ENCODE results near the gene PNCK. TPM values are rescaled to one million over a fixed set of nuclear protein-coding genes. Genes with fewer than 3 reads are reported as not detected.
A peak's percentile ranks its signal among the peaks of the same experiment; 100 is the strongest.

Gene PNCK
- total and polyA plus RNA-seq, 4 donors: 0.44 to 0.77 (median 0.67) TPM

DNA sequence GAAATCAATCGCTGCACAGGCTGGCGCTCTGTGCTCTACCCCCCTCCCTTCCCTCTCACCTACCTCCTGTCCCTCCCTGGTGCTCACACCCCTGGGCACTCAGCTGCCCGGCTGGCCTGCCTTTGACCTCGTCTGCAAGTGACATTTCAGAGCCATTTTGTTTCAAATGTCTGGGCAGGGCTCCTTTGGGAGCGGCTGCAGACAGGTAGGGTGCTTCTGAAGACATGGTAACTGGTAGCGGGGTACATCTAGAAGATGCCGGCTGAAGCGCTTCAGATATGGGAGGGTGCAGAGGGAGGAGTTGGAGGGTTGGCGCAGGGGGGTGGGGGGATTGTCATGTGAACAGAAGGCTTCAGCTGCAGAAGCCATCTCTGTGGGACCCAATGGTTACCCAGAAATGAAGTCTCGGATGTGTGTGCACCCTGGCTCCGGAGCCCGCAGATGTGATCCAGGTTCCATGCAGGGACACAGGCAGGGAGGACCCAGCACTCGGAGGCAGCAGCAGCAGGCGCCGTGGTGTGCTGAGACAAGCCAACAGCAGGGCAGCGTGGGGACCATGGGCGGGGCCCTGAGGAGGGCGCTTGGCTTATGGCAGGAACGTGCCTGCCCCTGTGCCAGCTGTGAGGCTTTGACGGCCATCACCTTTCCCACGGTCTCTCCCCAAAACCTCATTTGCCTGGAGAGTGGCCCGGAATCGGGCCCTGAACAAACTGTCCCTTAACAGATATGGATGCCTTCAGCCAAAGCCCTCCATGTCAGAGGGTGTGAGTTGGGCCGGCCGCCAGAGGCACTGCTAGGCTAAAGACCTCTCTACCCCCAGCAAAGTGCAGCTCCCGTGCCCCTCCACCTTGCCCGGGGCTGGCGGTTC lies 34.2 kb downstream of the PNCK start:
- ATAC-seq (ENCODE audit: insufficient read depth, low FRiP score) (no peak), DNase-seq (no peak)
- Histone ChIP-seq H3K27ac (ENCODE audit: low read depth in 1 of 2, low read length in 1 of 2) (no peak overlapping the region), H3K4me1 (ENCODE audit: control insufficient read depth in 5 of 5, insufficient read depth in 5 of 5, low read length in 5 of 5) (peaks cover 2 to 10% (median 3%) of the 10 kb centered on the region in 5 donors), H3K4me3 (no peak overlapping the region), H3K9ac (ENCODE audit: insufficient read depth in 1 of 2, low read length in 2 of 2) (no peak overlapping the region), H3K9me3 (ENCODE audit: control insufficient read depth in 4 of 4, insufficient read depth in 3 of 4, low read length in 3 of 4) (peaks cover 0 to 6% (median 0%) of the 10 kb centered on the region in 4 donors), H3K36me3 (ENCODE audit: control insufficient read depth in 4 of 4, insufficient read depth in 4 of 4, low read length in 4 of 4) (no peaks in the 10 kb centered on the region), H3K27me3 (ENCODE audit: control insufficient read depth in 3 of 3, insufficient read depth in 3 of 3, low read length in 2 of 3) (peaks cover 7 to 25% (median 16%) of the 10 kb centered on the region in 3 donors)
- TF ChIP-seq, protein P1, sequence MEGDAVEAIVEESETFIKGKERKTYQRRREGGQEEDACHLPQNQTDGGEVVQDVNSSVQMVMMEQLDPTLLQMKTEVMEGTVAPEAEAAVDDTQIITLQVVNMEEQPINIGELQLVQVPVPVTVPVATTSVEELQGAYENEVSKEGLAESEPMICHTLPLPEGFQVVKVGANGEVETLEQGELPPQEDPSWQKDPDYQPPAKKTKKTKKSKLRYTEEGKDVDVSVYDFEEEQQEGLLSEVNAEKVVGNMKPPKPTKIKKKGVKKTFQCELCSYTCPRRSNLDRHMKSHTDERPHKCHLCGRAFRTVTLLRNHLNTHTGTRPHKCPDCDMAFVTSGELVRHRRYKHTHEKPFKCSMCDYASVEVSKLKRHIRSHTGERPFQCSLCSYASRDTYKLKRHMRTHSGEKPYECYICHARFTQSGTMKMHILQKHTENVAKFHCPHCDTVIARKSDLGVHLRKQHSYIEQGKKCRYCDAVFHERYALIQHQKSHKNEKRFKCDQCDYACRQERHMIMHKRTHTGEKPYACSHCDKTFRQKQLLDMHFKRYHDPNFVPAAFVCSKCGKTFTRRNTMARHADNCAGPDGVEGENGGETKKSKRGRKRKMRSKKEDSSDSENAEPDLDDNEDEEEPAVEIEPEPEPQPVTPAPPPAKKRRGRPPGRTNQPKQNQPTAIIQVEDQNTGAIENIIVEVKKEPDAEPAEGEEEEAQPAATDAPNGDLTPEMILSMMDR (IDR thresholded peaks at IDR 0.05; ENCODE audit: control extremely low read depth, extremely low read depth): no peak
- 79 to 83% methylated on average over 18 to 28 of the region's 28 CpGs for WGBS, 2 donors

DNA sequence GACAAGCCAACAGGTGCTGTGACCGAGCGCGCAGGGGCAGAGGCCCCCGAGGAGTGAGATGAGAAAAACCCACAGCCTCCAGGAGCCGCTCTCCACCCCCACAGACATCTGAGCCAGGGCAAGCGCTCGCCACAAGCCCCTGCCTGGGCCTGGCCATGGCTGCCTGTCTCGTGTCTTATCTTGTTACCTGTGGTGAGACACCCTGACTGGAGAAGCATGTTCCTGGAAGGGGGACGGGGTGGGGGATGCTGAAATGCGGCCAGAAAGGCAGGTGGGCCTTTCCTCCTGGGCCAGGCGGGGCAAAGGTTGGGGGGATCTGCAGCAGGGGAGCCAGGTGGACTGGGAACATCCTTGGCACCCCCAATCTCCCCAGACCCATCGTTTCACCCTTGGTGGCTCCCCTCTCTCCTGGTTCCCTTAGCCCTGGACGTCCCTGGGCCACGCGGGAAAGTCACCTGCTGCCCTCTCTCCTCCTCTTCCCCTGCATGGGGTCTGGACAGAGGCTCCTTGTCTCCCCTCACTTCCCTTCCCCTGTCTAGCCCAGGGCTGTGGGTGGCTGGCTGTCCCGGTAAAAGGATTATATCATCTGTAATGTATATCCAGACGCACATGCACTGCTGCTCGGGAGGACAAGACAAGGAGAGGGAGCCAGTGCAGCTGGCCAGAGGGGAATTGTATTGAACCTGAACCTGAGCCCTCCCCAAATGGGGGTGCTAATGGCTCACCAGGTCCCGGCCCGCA lies 35.0 kb downstream of the PNCK start:
- Histone ChIP-seq H3K4me3 (no peak overlapping the region), H3K4me1 (ENCODE audit: control insufficient read depth in 5 of 5, insufficient read depth in 5 of 5, low read length in 5 of 5) (peaks cover 3 to 9% (median 4%) of the 10 kb centered on the region in 5 donors), H3K27ac (ENCODE audit: low read depth in 1 of 2, low read length in 1 of 2) (no peak overlapping the region), H3K36me3 (ENCODE audit: control insufficient read depth in 4 of 4, insufficient read depth in 4 of 4, low read length in 4 of 4) (no peaks in the 10 kb centered on the region), H3K9ac (ENCODE audit: insufficient read depth in 1 of 2, low read length in 2 of 2) (no peak overlapping the region), H3K9me3 (ENCODE audit: control insufficient read depth in 4 of 4, insufficient read depth in 3 of 4, low read length in 3 of 4) (peaks cover 0 to 5% (median 0%) of the 10 kb centered on the region in 4 donors), H3K27me3 (ENCODE audit: control insufficient read depth in 3 of 3, insufficient read depth in 3 of 3, low read length in 2 of 3) (peaks cover 4 to 21% (median 12%) of the 10 kb centered on the region in 3 donors)
- WGBS, 2 donors: 75 to 79% methylated on average over 4 to 20 of the region's 20 CpGs
- peak in 1 of 3 donors; percentile 8 for DNase-seq
- TF ChIP-seq, protein P1 (IDR thresholded peaks at IDR 0.05; ENCODE audit: control extremely low read depth, extremely low read depth): no peak
- ATAC-seq (ENCODE audit: insufficient read depth, low FRiP score): no peak

DNA sequence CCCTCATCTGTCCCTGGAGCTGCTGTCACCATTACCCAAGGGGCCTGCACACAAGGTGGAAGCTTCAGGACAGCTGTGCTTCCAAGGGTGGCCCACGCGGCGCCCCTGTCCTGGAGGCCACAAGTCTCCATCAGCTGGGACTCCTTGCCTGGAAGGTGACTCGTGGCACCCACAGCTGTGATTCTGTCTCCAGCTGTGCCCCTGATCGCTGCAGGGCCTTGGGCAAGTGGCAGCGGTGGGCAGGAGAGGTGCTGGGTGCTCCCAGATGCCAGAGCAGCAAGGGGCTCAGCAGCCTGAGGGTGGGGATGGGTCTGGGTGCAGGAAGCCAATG lies 35.6 kb downstream of the PNCK start:
- H3K36me3 ChIP-seq (ENCODE audit: control insufficient read depth in 4 of 4, insufficient read depth in 4 of 4, low read length in 4 of 4): no peaks in the 10 kb centered on the region
- WGBS, 2 donors: 82 to 94% methylated on average over 5 to 6 of the region's 6 CpGs
- TF ChIP-seq, protein P1 (IDR thresholded peaks at IDR 0.05; ENCODE audit: control extremely low read depth, extremely low read depth): no peak
- peaks cover 3 to 15% (median 6%) of the 10 kb centered on the region in 3 donors for H3K27me3 ChIP-seq (ENCODE audit: control insufficient read depth in 3 of 3, insufficient read depth in 3 of 3, low read length in 2 of 3)
- H3K9me3 ChIP-seq (ENCODE audit: control insufficient read depth in 4 of 4, insufficient read depth in 3 of 4, low read length in 3 of 4): peaks cover 0 to 5% (median 0%) of the 10 kb centered on the region in 4 donors
- H3K4me3 ChIP-seq: no peak overlapping the region
- H3K4me1 ChIP-seq (ENCODE audit: control insufficient read depth in 5 of 5, insufficient read depth in 5 of 5, low read length in 5 of 5): peaks cover 3 to 9% (median 4%) of the 10 kb centered on the region in 5 donors
- no peak overlapping the region for H3K9ac ChIP-seq (ENCODE audit: insufficient read depth in 1 of 2, low read length in 2 of 2)
- DNase-seq: no peak
- no peak for ATAC-seq (ENCODE audit: insufficient read depth, low FRiP score)
- H3K27ac ChIP-seq (ENCODE audit: low read depth in 1 of 2, low read length in 1 of 2): no peak overlapping the region
